K562 (cell line): ENCODE measurements around the gene ZMYM4. TPM values are rescaled to one million over a fixed set of nuclear protein-coding genes. Genes with fewer than 3 reads are reported as not detected.
A peak's percentile ranks its signal among the peaks of the same experiment; 100 is the strongest.

ENCODE experiments used
- ATAC-seq: fragments of 200-7000 bp; cut with Tn5 transposase; 3 replicates; pipeline ENCODE4 v1.9.1; 2020; ENCODE audit warnings: moderate library complexity
- BruUV-seq: library from RNA; stranded (reverse); fragments of 400-500 nt; replicated peaks from 2 replicates; lab custom pipeline; 2021; lab: Mats Ljungman, UMichigan
- CTCF ChIA-PET: fragments of 300-600 bp; formaldehyde crosslinking; extraction: SDS; loops from one replicate; lab custom pipeline; 2021; ENCODE audit warnings: low intra/inter-chr PET ratio; lab: Yijun Ruan, JAX
- POLR2A ChIA-PET: fragments of 300-600, 350-650 bp; sonication (Branson Sonifier 250); formaldehyde crosslinking; extraction: SDS; loops from one replicate; lab custom pipeline; 2021; ENCODE audit warnings: antibody characterized with exemption, inconsistent platforms; lab: Yijun Ruan, JAX
- DNase-seq, 4 experiments: peaks; one replicate each; pipeline versions ENCODE4 v3.0.0 to v3.0.0-alpha.2; 2011 to 2018; ENCODE audit warnings: low spot score in 3 of 4, mixed read lengths in 3 of 4; ENCODE audit errors: extremely low read depth in 1 of 4
- FAIRE-seq: peaks from 2 replicates; lab custom pipeline; 2011; peaks lifted over from hg19 to GRCh38; lab: Jason Lieb, UNC
- H2AFZ ChIP-seq: 2 replicates; pipeline ENCODE4 v1.6.0; 2011; ENCODE audit warnings: low read depth, low read length, control low read depth, inconsistent platforms
- H3K27ac ChIP-seq: fragments of 200-600 bp; 3 replicates; pipeline ENCODE4 v1.8.0; 2011; ENCODE audit warnings: low read depth, mild to moderate bottlenecking, control low read depth, inconsistent platforms, low read length, moderate library complexity, mixed read lengths; ENCODE audit errors: extremely low read depth
- H3K27me3 ChIP-seq, 2 experiments: fragments of 300-600 bp in 1 of 2; 2 replicates in 1 of 2; 3 replicates in 1 of 2; pipeline versions ENCODE4 v1.6.0 to v1.8.0; 2011; ENCODE audit warnings: inconsistent platforms in 2 of 2, low read length in 2 of 2, mild to moderate bottlenecking in 1 of 2, mixed read lengths in 1 of 2, moderate library complexity in 1 of 2; ENCODE audit not compliant: control insufficient read depth in 2 of 2, insufficient read depth in 2 of 2
- H3K36me3 ChIP-seq: fragments of 300-600 bp; 3 replicates; pipeline ENCODE4 v1.8.0; 2011; ENCODE audit warnings: mild to moderate bottlenecking, low read length, inconsistent platforms; ENCODE audit not compliant: control insufficient read depth, insufficient read depth
- H3K4me1 ChIP-seq, 2 experiments: fragments of 200-600 bp in 1 of 2; replicated peaks in 1 of 2; 2 replicates in 1 of 2; 3 replicates in 1 of 2; pipeline versions ENCODE4 v1.5.1 to v1.8.0; 2011; ENCODE audit warnings: inconsistent platforms in 2 of 2, low read length in 2 of 2, mild to moderate bottlenecking in 1 of 2, mixed read lengths in 1 of 2, moderate library complexity in 1 of 2; ENCODE audit not compliant: control insufficient read depth in 2 of 2, insufficient read depth in 2 of 2
- H3K4me2 ChIP-seq: 2 replicates; pipeline ENCODE4 v1.6.1; 2011; ENCODE audit warnings: low read length, control low read depth, inconsistent platforms, mixed read lengths; ENCODE audit not compliant: insufficient read depth
- H3K4me3 ChIP-seq: fragments of 200-600 bp; sonication (generic), shearing (Covaris generic); 2 replicates; pipeline ENCODE4 v1.5.1; 2016; ENCODE audit warnings: control low read depth, inconsistent platforms
- H3K79me2 ChIP-seq: fragments of 200-600 bp; 3 replicates; pipeline ENCODE4 v1.8.0; 2011; ENCODE audit warnings: low read length, inconsistent platforms; ENCODE audit not compliant: control insufficient read depth, insufficient read depth
- H3K9ac ChIP-seq, 2 experiments: 2 replicates each; pipeline versions ENCODE4 v1.6.0 to v1.6.1; 2011; ENCODE audit warnings: low read depth in 2 of 2, low read length in 2 of 2, control low read depth in 1 of 2, inconsistent platforms in 1 of 2, mild to moderate bottlenecking in 1 of 2, mixed read lengths in 1 of 2; ENCODE audit not compliant: insufficient read depth in 1 of 2
- H3K9me1 ChIP-seq: one replicate; pipeline ENCODE4 v1.6.0; 2011; ENCODE audit warnings: inconsistent platforms, mild to moderate bottlenecking, low read length, moderate library complexity; ENCODE audit not compliant: control insufficient read depth, insufficient read depth
- H3K9me3 ChIP-seq: replicated peaks from 2 replicates; pipeline ENCODE4 v1.5.1; 2011; ENCODE audit warnings: low read depth, low read length, inconsistent platforms; ENCODE audit not compliant: control insufficient read depth, insufficient read depth
- H4K20me1 ChIP-seq: replicated peaks from 2 replicates; pipeline ENCODE4 v1.6.1; 2011; ENCODE audit warnings: low read length, inconsistent platforms, mixed read lengths; ENCODE audit not compliant: control insufficient read depth, insufficient read depth
- BCOR ChIP-seq: fragments of 450-650 bp; IDR thresholded peaks from 2 replicates; pipeline ENCODE4 v1.6.1; 2016
- CC2D1A ChIP-seq: fragments of 450-650 bp; IDR thresholded peaks from 2 replicates; pipeline ENCODE4 v1.6.1; 2017; ENCODE audit warnings: mild to moderate bottlenecking
- GABPB2 ChIP-seq: fragments of 250-450 bp; sonication (Bioruptor Pico); conservative IDR thresholded peaks from 2 replicates; pipeline ENCODE4 v1.5.1; 2021; ENCODE audit warnings: mild to moderate bottlenecking
- GATAD2A ChIP-seq: fragments of 450-650 bp; IDR thresholded peaks from 2 replicates; pipeline ENCODE4 v1.6.1; 2017
- HDAC3 ChIP-seq: fragments of 450-650 bp; IDR thresholded peaks from 2 replicates; pipeline ENCODE4 v1.6.1; 2018; ENCODE audit warnings: borderline replicate concordance, mild to moderate bottlenecking, moderate library complexity; ENCODE audit not compliant: partially characterized antibody
- IRF1 ChIP-seq: sonication (generic); formaldehyde crosslinking; IDR thresholded peaks from 2 replicates; pipeline ENCODE4 v1.8.0; 2022; ENCODE audit warnings: missing genetic modification reagents, mild to moderate bottlenecking, borderline replicate concordance
- KDM1A ChIP-seq, 2 experiments: fragments of 450-650 bp; IDR thresholded peaks; 2 replicates each; pipeline ENCODE4 v1.6.1; 2016; ENCODE audit warnings: mild to moderate bottlenecking in 2 of 2
- KLF1 ChIP-seq: fragments of 450-650 bp; IDR thresholded peaks from 2 replicates; pipeline ENCODE4 v1.6.1; 2016; ENCODE audit warnings: missing genetic modification characterization, missing compliant biosample characterization
- NFIC ChIP-seq: fragments of 450-650 bp; IDR thresholded peaks from 2 replicates; pipeline ENCODE4 v1.6.1; 2017; ENCODE audit warnings: mild to moderate bottlenecking, inconsistent platforms
- NR0B1 ChIP-seq: fragments of 450-650 bp; IDR thresholded peaks from one replicate; pipeline ENCODE4 v1.6.1; 2018; ENCODE audit warnings: mild to moderate bottlenecking, moderate library complexity; ENCODE audit not compliant: partially characterized antibody
- RBM25 ChIP-seq: fragments of 200-400 bp; formaldehyde crosslinking; IDR thresholded peaks from 2 replicates; pipeline ENCODE4 v1.6.1; 2018; ENCODE audit warnings: low read length, low read depth, moderate library complexity; ENCODE audit not compliant: severe bottlenecking
- TCF7L2 ChIP-seq: fragments of 150-350 bp; IDR thresholded peaks from 2 replicates; pipeline ENCODE4 v1.6.1; 2016; ENCODE audit warnings: low read depth, mild to moderate bottlenecking, low read length, moderate library complexity
- TEAD4 ChIP-seq, 2 experiments: sonication (generic) in 1 of 2; formaldehyde crosslinking in 1 of 2; IDR thresholded peaks; 2 replicates each; pipeline versions ENCODE4 v1.6.1 to v1.8.0; 2012 to 2022; ENCODE audit warnings: borderline replicate concordance in 1 of 2, inconsistent platforms in 1 of 2, low read length in 1 of 2, mild to moderate bottlenecking in 1 of 2, missing genetic modification reagents in 1 of 2
- ZNF121 ChIP-seq: sonication (generic); formaldehyde crosslinking; conservative IDR thresholded peaks from 2 replicates; pipeline ENCODE4 v1.8.0; 2022; ENCODE audit warnings: missing genetic modification reagents
- ZNF224 ChIP-seq: sonication (generic); formaldehyde crosslinking; IDR thresholded peaks from 2 replicates; pipeline ENCODE4 v1.8.0; 2022; ENCODE audit warnings: mild to moderate bottlenecking, missing genetic modification reagents
- ZNF384 ChIP-seq: IDR thresholded peaks from 2 replicates; pipeline ENCODE4 v1.6.1; 2012; ENCODE audit warnings: low read depth, low read length, improper control_type of control experiment
- ZNF584 ChIP-seq: fragments of 200-800 bp; sonication (Bioruptor generic); IDR thresholded peaks from 2 replicates; pipeline ENCODE4 v1.6.1; 2016; ENCODE audit warnings: low read depth, mild to moderate bottlenecking, missing genetic modification characterization, missing compliant biosample characterization
- WGBS: fragments of 100-300 bp; shearing (Covaris generic); methylation state at CpG from one replicate; pipeline ENCODE4 v1.1.6; 2016; ENCODE audit warnings: low coverage, mixed read lengths; ENCODE audit not compliant: insufficient coverage; ENCODE audit errors: missing lambda C conversion rate; 5-methylcytosine and 5-hydroxymethylcytosine counted together
- in situ Hi-C: fragments of 300-500 bp; cut with MboI; formaldehyde crosslinking; loops from 4 replicates; pipeline ENCODE4 v1.15.0; 2018; ENCODE audit warnings: inconsistent platforms, mixed read lengths
- intact Hi-C: fragments of 100-400 bp; cut with micrococcal nuclease; formaldehyde crosslinking; loops from 2 replicates; pipeline ENCODE4 v1.14.2; 2022
- polyA plus RNA-seq, 8 experiments: library from polyadenylated mRNA; depleted of rRNA in 4 of 8; stranded (reverse) in 5 of 8; unstranded in 3 of 8; fragments of >200 nt; fragmentation: Nextera tagmentation in 2 of 8; fragmentation: Illumina TruSeq in 1 of 8; extraction: Ambion mirVana in 2 of 8; extraction: Trizol in 1 of 8; gene quantifications; 2 replicates each; pipeline versions ENCODE4 v1.2.1 to v1.2.3, GENCODE V29; 2011 to 2014; ENCODE audit warnings: inconsistent platforms in 1 of 8, missing spikeins in 1 of 8
- total RNA-seq, 7 experiments: library from RNA; depleted of rRNA in 6 of 7; stranded (reverse); fragments of >200 nt in 6 of 7; fragmentation: Illumina TruSeq in 2 of 7; extraction: Trizol in 2 of 7; gene quantifications; 2 replicates each; pipeline versions ENCODE4 v1.2.1 to v1.2.3, GENCODE V29; 2011 to 2021; ENCODE audit warnings: low replicate concordance in 1 of 7

Gene ZMYM4
- total and polyA plus RNA-seq, 9 of the 15 experiments (the other 6 are each of a cell fraction or from before 2014, with no cell fraction given), result 15.2 to 77.2 (median 63.3) TPM

DNA sequence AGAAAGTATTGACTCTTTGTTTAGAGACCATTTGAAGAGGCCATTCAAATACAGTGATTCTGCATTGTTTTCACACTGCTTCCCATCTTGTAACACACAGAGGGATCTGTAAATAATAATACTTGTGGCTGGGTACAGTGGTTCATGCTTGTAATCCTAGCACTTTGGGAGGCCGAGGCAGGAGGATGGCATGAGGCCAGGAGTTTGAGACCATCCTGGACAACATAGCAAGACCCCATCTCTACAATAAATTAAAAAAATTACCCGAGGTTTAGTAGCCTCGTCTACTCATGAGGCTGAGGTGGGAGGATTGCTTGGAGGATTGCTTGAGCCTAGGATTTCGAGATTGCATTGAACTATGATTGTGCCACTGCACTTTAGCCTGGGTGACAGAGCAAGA is 5.7 kb downstream of the ZMYM4 start:
- BruUV-seq, result no TSS peak
- Histone ChIP-seq H2AFZ (no peak overlapping the region), H3K36me3 (peaks cover 32% of the 10 kb centered on the region), H3K4me3 (no peak overlapping the region), H3K9me1 (no peaks in the 10 kb centered on the region), H3K9ac (no peak overlapping the region), H3K79me2 (peaks cover 95% of the 10 kb centered on the region), H3K27me3 (no peaks in the 10 kb centered on the region), H3K27ac (no peak overlapping the region), H3K9me3 (no peaks in the 10 kb centered on the region), H3K4me2 (no peak overlapping the region), H3K4me1 (peaks cover 16 to 17% of the 10 kb centered on the region in 2 experiments; a peak in 4 of 5 replicates), H4K20me1 (no peaks in the 10 kb centered on the region)
- intact Hi-C loops, result no loop called here
- POLR2A ChIA-PET, result no interaction called here
- DNase-seq (no peak), FAIRE-seq (no peak), ATAC-seq (no peak)
- in situ Hi-C loops, result no loop called here
- CTCF ChIA-PET, result no interaction called here
- TF ChIP-seq KDM1A (IDR thresholded peaks at IDR 0.05) (peak in 1 of 2 experiments; percentile 49; a peak in 1 of 4 replicates), RBM25 (peak; percentile 60), GABPB2 (CRISPR knock-in tag) (no peak), ZNF121 (CRISPR knock-in tag) (peak; percentile 97), IRF1 (CRISPR knock-in tag) (no peak), ZNF584 (no peak), TEAD4 (IDR thresholded peaks at IDR 0.05; ENCODE audit: low read length) (no peak), TEAD4 (CRISPR knock-in tag; IDR thresholded peaks at IDR 0.05; ENCODE audit: borderline replicate concordance) (no peak), HDAC3 (no peak), CC2D1A (no peak), NR0B1 (no peak), KLF1 (no peak), NFIC (peak; percentile 56), GATAD2A (no peak), TCF7L2 (no peak), ZNF224 (CRISPR knock-in tag) (no peak), ZNF384 (peak; percentile 56), BCOR (peak; percentile 65)
- WGBS, result 72% methylated on average over 4 of the region's 4 CpGs
